HepG2 (cell line): ENCODE data around the gene UBAP2L. TPM values are rescaled to one million over a fixed set of nuclear protein-coding genes. Genes with fewer than 3 reads are reported as not detected.

ENCODE experiments used
- ARNTL ChIP-seq: sonication (generic); formaldehyde crosslinking; IDR thresholded peaks from 2 replicates; pipeline ENCODE4 v1.4.0; 2020; ENCODE audit warnings: mild to moderate bottlenecking, missing genetic modification reagents
- CAMTA2 ChIP-seq: sonication (generic); formaldehyde crosslinking; IDR thresholded peaks from 2 replicates; pipeline ENCODE4 v1.4.0; 2020; ENCODE audit warnings: mild to moderate bottlenecking, missing genetic modification reagents, borderline replicate concordance
- FOXA3 ChIP-seq: IDR thresholded peaks from 2 replicates; pipeline ENCODE4 v1.6.1; 2016; ENCODE audit warnings: missing genetic modification reagents, missing compliant biosample characterization
- MAF1 ChIP-seq: sonication (generic); formaldehyde crosslinking; IDR thresholded peaks from 2 replicates; pipeline ENCODE4 v1.5.0; 2020; ENCODE audit warnings: missing genetic modification reagents, borderline replicate concordance
- MAFG ChIP-seq: sonication (generic); formaldehyde crosslinking; IDR thresholded peaks from 2 replicates; pipeline ENCODE4 v1.5.1; 2020; ENCODE audit warnings: mild to moderate bottlenecking, missing genetic modification reagents
- MEIS2 ChIP-seq: sonication (generic); formaldehyde crosslinking; IDR thresholded peaks from 2 replicates; pipeline ENCODE4 v1.9.0; 2021; ENCODE audit warnings: mild to moderate bottlenecking, missing genetic modification reagents
- NCOR1 ChIP-seq: fragments of 200-600 bp; sonication (generic); IDR thresholded peaks from 2 replicates; pipeline ENCODE4 v1.7.0; 2017; ENCODE audit warnings: antibody characterized with exemption, low read length, borderline replicate concordance
- RELA ChIP-seq: sonication (generic); formaldehyde crosslinking; IDR thresholded peaks from 2 replicates; pipeline ENCODE4 v1.4.0; 2020; ENCODE audit warnings: missing genetic modification reagents
- REXO4 ChIP-seq: sonication (generic); formaldehyde crosslinking; IDR thresholded peaks from 2 replicates; pipeline ENCODE4 v1.8.0; 2022; ENCODE audit warnings: missing genetic modification reagents, mild to moderate bottlenecking, borderline replicate concordance
- SETDB1 ChIP-seq: sonication (generic); formaldehyde crosslinking; IDR thresholded peaks from 2 replicates; pipeline ENCODE4 v1.5.1; 2020; ENCODE audit warnings: missing genetic modification reagents, mild to moderate bottlenecking, borderline replicate concordance
- SMARCE1 ChIP-seq: fragments of 450-650 bp; IDR thresholded peaks from 2 replicates; pipeline ENCODE4 v1.6.1; 2017; ENCODE audit warnings: borderline replicate concordance
- ZNF12 ChIP-seq: sonication (generic); formaldehyde crosslinking; IDR thresholded peaks from 2 replicates; pipeline ENCODE4 v1.5.0; 2020; ENCODE audit warnings: missing genetic modification reagents
- ZNF143 ChIP-seq: sonication (generic); formaldehyde crosslinking; IDR thresholded peaks from 2 replicates; pipeline ENCODE4 v1.4.0; 2020; ENCODE audit warnings: missing genetic modification reagents
- ZNF207 ChIP-seq: fragments of 450-650 bp; IDR thresholded peaks from 2 replicates; pipeline ENCODE4 v1.6.1; 2016; ENCODE audit warnings: antibody characterized with exemption, borderline replicate concordance
- ZNF232 ChIP-seq: sonication (generic); formaldehyde crosslinking; IDR thresholded peaks from 2 replicates; pipeline ENCODE4 v1.4.0; 2020; ENCODE audit warnings: missing genetic modification reagents, borderline replicate concordance
- ZNF331 ChIP-seq: sonication (generic); formaldehyde crosslinking; IDR thresholded peaks from 2 replicates; pipeline ENCODE4 v1.4.0; 2020; ENCODE audit warnings: missing genetic modification reagents
- ZNF383 ChIP-seq: sonication (generic); formaldehyde crosslinking; IDR thresholded peaks from 2 replicates; pipeline ENCODE4 v1.4.0; 2020; ENCODE audit warnings: missing genetic modification reagents, mild to moderate bottlenecking, borderline replicate concordance
- ZNF44 ChIP-seq: sonication (generic); formaldehyde crosslinking; IDR thresholded peaks from 2 replicates; pipeline ENCODE4 v1.5.1; 2020; ENCODE audit warnings: mild to moderate bottlenecking, missing genetic modification reagents
- ZNF713 ChIP-seq: sonication (generic); formaldehyde crosslinking; IDR thresholded peaks from 2 replicates; pipeline ENCODE4 v1.4.0; 2020; ENCODE audit warnings: mild to moderate bottlenecking, missing genetic modification reagents
- ZNF782 ChIP-seq: sonication (generic); formaldehyde crosslinking; IDR thresholded peaks from 2 replicates; pipeline ENCODE4 v1.4.0; 2020; ENCODE audit warnings: missing genetic modification reagents, mild to moderate bottlenecking, borderline replicate concordance
- polyA plus RNA-seq, 8 experiments: library from polyadenylated mRNA; depleted of rRNA in 3 of 8; stranded (reverse) in 7 of 8; unstranded in 1 of 8; fragments of >200 nt; fragmentation: Illumina TruSeq in 4 of 8; extraction: Trizol in 4 of 8; gene quantifications; 2 replicates each; pipeline versions ENCODE4 v1.2.1 to v1.2.3, GENCODE V29; 2011 to 2016; ENCODE audit warnings: low read depth in 4 of 8, missing spikeins in 1 of 8, mixed read lengths in 1 of 8; ENCODE audit not compliant: insufficient read depth in 1 of 8
- total RNA-seq, 5 experiments: library from RNA; depleted of rRNA; stranded (reverse); fragments of >200 nt; fragmentation: Illumina TruSeq; extraction: Trizol; gene quantifications; 2 replicates each; pipeline ENCODE4 v1.2.3, GENCODE V29; 2016; ENCODE audit warnings: low read depth in 1 of 5
- TF ChIP-seq, protein P1 (sequence below): sonication (generic); formaldehyde crosslinking; IDR thresholded peaks from 2 replicates; pipeline ENCODE4 v1.4.0; 2020; ENCODE audit warnings: mild to moderate bottlenecking, low read depth, missing genetic modification reagents
- TF ChIP-seq, protein P2 (sequence below): sonication (generic); formaldehyde crosslinking; IDR thresholded peaks from 2 replicates; pipeline ENCODE4 v1.5.0; 2020; ENCODE audit warnings: missing genetic modification reagents
- TF ChIP-seq, protein P3 (sequence below): sonication (generic); formaldehyde crosslinking; IDR thresholded peaks from 2 replicates; pipeline ENCODE4 v1.8.0; 2022; ENCODE audit warnings: mild to moderate bottlenecking, missing genetic modification reagents, moderate library complexity
- TF ChIP-seq, protein P4 (sequence below): IDR thresholded peaks from 2 replicates; pipeline ENCODE4 v1.6.1; 2016
- TF ChIP-seq, protein P5 (sequence below): sonication (generic); formaldehyde crosslinking; IDR thresholded peaks from 2 replicates; pipeline ENCODE4 v1.8.0; 2023; ENCODE audit warnings: mild to moderate bottlenecking, missing genetic modification reagents

UBAP2L gene
- total and polyA plus RNA-seq, 2 of the 13 experiments (the other 11 are each of a cell fraction or from before 2014, with no cell fraction given), result 74.2 to 159 TPM

DNA sequence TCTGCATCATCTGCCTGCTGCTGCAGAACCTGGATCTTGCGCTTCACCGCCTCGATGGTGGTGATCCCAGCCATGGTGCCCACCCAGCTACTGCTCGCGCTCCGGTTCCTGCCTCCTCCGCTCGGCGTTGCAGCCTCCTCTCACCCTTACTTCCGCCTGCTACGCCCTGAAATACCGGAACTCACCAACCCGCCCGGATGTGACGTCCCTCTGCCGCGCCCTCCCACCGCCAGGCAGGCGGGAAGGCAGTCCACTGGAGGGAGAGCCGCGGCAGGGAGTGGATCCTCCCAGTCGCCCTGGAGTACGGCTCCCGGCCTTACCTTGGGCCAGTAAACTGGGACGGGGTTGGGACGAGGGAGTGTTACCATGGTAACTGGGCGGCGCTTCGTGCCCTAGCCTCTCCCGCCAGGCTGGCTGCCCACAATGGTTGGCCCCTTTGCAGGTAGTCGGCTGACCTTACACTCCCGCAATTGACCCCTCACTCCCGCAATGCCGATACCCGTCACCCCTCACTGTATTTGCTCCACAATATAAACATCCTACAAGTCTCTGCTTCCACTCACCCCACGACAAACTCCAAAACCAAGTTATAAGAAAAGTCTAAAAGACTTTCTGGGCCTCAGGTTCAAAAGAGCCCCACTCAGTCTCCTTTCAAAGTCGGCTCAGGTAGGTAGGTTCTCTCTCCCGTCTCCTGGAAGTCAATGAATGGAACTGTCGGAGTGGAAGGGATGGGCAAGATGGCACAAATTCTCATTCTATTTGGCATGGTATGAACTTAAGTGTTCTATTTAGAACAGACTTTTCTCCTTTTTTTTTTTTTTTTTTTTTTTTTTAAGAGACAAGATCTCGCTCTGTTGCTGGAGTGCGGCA is 37.5 kb upstream of the UBAP2L start (continued):
- TF ChIP-seq, protein P1, sequence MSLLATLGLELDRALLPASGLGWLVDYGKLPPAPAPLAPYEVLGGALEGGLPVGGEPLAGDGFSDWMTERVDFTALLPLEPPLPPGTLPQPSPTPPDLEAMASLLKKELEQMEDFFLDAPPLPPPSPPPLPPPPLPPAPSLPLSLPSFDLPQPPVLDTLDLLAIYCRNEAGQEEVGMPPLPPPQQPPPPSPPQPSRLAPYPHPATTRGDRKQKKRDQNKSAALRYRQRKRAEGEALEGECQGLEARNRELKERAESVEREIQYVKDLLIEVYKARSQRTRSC (CRISPR knock-in tag), result no peak
- 0 out of 2 replicates have a peak, but pooled peaks have one; percentile 29 for TF ChIP-seq ZNF232
- no peak for TF ChIP-seq SMARCE1
- TF ChIP-seq MAF1 (CRISPR knock-in tag), result no peak
- TF ChIP-seq CAMTA2 (CRISPR knock-in tag), result 0 out of 2 replicates have a peak, but pooled peaks have one; percentile 69
- peak; percentile 93 for TF ChIP-seq ZNF331 (CRISPR knock-in tag)
- TF ChIP-seq ZNF143 (CRISPR knock-in tag), result peak; percentile 49; the same call in 1 of the 2 replicates
- no peak for TF ChIP-seq ZNF12
- 0 out of 2 replicates have a peak, but pooled peaks have one; percentile 65 for TF ChIP-seq ZNF713 (CRISPR knock-in tag)
- peak; percentile 71 for TF ChIP-seq FOXA3 (CRISPR knock-in tag)
- 0 out of 2 replicates have a peak, but pooled peaks have one; percentile 72 for TF ChIP-seq RELA (CRISPR knock-in tag)
- TF ChIP-seq MEIS2 (CRISPR knock-in tag), result no peak
- TF ChIP-seq, protein P2, sequence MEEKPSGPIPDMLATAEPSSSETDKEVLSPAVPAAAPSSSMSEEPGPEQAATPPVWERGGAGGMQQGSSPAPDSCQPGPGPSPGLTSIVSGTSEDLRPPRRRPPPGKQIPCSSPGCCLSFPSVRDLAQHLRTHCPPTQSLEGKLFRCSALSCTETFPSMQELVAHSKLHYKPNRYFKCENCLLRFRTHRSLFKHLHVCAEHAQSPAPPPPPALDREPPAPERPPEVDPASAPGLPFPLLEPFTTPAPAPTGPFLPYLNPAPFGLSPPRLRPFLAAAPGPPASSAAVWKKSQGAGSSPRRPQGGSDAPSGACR (CRISPR knock-in tag), result peak; percentile 58; the same call in 1 of the 2 replicates
- TF ChIP-seq MAFG (CRISPR knock-in tag), result no peak
- TF ChIP-seq ARNTL (CRISPR knock-in tag), result no peak
- no peak for TF ChIP-seq ZNF207
- TF ChIP-seq, protein P3, sequence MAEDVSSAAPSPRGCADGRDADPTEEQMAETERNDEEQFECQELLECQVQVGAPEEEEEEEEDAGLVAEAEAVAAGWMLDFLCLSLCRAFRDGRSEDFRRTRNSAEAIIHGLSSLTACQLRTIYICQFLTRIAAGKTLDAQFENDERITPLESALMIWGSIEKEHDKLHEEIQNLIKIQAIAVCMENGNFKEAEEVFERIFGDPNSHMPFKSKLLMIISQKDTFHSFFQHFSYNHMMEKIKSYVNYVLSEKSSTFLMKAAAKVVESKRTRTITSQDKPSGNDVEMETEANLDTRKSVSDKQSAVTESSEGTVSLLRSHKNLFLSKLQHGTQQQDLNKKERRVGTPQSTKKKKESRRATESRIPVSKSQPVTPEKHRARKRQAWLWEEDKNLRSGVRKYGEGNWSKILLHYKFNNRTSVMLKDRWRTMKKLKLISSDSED (CRISPR knock-in tag), result no peak
- no peak for TF ChIP-seq ZNF383 (CRISPR knock-in tag)
- TF ChIP-seq ZNF782 (CRISPR knock-in tag), result peak; percentile 33; the same call in 1 of the 2 replicates
- 0 out of 2 replicates have a peak, but pooled peaks have one; percentile 50 for TF ChIP-seq REXO4 (CRISPR knock-in tag)
- no peak for TF ChIP-seq SETDB1 (CRISPR knock-in tag)
- TF ChIP-seq, protein P4, sequence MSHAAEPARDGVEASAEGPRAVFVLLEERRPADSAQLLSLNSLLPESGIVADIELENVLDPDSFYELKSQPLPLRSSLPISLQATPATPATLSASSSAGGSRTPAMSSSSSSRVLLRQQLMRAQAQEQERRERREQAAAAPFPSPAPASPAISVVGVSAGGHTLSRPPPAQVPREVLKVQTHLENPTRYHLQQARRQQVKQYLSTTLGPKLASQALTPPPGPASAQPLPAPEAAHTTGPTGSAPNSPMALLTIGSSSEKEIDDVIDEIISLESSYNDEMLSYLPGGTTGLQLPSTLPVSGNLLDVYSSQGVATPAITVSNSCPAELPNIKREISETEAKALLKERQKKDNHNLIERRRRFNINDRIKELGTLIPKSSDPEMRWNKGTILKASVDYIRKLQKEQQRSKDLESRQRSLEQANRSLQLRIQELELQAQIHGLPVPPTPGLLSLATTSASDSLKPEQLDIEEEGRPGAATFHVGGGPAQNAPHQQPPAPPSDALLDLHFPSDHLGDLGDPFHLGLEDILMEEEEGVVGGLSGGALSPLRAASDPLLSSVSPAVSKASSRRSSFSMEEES (CRISPR knock-in tag), result no peak; the same call in 1 of the 2 replicates
- peak; percentile 12; the same call in 1 of the 2 replicates for TF ChIP-seq NCOR1
- no peak for TF ChIP-seq ZNF44
- TF ChIP-seq, protein P5, sequence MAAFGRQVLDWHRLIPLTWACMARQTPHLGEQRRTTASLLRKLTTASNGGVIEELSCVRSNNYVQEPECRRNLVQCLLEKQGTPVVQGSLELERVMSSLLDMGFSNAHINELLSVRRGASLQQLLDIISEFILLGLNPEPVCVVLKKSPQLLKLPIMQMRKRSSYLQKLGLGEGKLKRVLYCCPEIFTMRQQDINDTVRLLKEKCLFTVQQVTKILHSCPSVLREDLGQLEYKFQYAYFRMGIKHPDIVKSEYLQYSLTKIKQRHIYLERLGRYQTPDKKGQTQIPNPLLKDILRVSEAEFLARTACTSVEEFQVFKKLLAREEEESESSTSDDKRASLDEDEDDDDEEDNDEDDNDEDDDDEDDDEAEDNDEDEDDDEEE (CRISPR knock-in tag), result no peak; the same call in 1 of the 2 replicates
